Fibroblast of lung (primary cell): ENCODE results near the gene CRYBG2.

Source experiments
- EZH2 ChIP-seq: IDR thresholded peaks from 2 replicates; pipeline ENCODE4 v1.5.1; 2012; ENCODE audit warnings: low read length, control low read depth, mild to moderate bottlenecking; ENCODE audit errors: missing control alignments
- TF ChIP-seq, protein P1 (sequence below), 2 donors: IDR thresholded peaks in 1 of 2; conservative IDR thresholded peaks in 1 of 2; 1 replicate in 1 of 2; 2 replicates in 1 of 2; pipeline ENCODE4 v1.5.1; 2011 to 2012; ENCODE audit warnings: low read length in 2 of 2, control low read depth in 1 of 2, inconsistent platforms in 1 of 2, low read depth in 1 of 2, mild to moderate bottlenecking in 1 of 2

DNA sequence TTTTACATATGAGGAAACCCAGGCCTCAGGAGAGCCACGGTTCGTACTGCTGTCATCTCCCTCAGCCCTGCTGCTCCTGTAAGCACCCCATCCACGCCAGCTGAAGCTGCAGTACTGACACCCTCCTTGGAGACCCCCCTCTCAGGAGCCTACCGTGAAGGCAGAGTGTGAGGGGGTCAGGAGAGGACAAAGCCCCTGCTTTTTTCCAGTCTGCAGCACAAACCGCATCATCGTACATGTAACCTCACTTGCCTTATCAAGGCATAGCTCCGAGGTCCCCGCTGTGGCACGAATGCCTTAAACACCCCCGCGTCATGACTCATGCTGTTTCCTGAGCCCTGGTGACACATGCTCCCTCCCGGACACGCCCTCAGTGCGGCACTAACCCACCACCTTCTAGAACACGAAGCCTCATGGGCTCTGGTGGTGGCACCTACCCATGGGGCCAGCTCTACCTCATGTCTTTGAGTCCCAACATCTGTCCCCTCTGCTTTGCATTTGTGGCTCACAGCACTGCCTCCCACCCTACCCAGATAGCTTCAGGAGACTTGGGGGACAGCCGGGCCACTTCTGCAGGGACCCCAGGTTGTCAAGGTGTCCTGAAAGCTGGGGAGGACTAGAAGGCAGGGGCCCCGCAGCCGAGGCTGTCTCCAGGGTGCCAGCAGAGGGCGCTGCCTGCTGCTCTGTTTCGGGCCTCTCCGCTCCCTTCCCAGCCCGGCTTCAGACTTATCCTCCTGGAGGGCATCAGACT, 69.2 kb downstream of the CRYBG2 start:
- TF ChIP-seq, protein P1, sequence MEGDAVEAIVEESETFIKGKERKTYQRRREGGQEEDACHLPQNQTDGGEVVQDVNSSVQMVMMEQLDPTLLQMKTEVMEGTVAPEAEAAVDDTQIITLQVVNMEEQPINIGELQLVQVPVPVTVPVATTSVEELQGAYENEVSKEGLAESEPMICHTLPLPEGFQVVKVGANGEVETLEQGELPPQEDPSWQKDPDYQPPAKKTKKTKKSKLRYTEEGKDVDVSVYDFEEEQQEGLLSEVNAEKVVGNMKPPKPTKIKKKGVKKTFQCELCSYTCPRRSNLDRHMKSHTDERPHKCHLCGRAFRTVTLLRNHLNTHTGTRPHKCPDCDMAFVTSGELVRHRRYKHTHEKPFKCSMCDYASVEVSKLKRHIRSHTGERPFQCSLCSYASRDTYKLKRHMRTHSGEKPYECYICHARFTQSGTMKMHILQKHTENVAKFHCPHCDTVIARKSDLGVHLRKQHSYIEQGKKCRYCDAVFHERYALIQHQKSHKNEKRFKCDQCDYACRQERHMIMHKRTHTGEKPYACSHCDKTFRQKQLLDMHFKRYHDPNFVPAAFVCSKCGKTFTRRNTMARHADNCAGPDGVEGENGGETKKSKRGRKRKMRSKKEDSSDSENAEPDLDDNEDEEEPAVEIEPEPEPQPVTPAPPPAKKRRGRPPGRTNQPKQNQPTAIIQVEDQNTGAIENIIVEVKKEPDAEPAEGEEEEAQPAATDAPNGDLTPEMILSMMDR (conservative IDR thresholded peaks at IDR 0.05 in 1 of 2, IDR thresholded peaks at IDR 0.05 in 1 of 2; ENCODE audit: low read depth in 1 of 2, low read length in 2 of 2), result peak; percentile 57 to 82
- no peak for TF ChIP-seq EZH2
